ENCODE results near the gene MPC2.

GRCh38 chr1:167881786-167882185 lies 55.1 kb downstream of the MPC2 start:
- no peak for TF ChIP-seq CTCF (IDR thresholded peaks at IDR 0.05)
- no peak for TF ChIP-seq POLR2A (IDR thresholded peaks at IDR 0.05)
